Epithelial cell of proximal tubule (primary cell): ENCODE results near the gene DISC1. TPM values are rescaled to one million over a fixed set of nuclear protein-coding genes. Genes with fewer than 3 reads are reported as not detected.

Experiments used
- DNase-seq: peaks from one replicate; pipeline ENCODE4 v3.0.0-alpha.2; 2011; ENCODE audit warnings: low read depth
- H3K4me3 ChIP-seq: 2 replicates; pipeline ENCODE4 v1.5.1; 2011; ENCODE audit warnings: low read depth, mild to moderate bottlenecking, low read length
- total RNA-seq: library from RNA; depleted of rRNA; stranded (reverse); fragments of >200 nt; gene quantifications from 2 replicates; pipeline ENCODE4 v1.2.3, GENCODE V29; 2015
- TF ChIP-seq, protein P1 (sequence below): conservative IDR thresholded peaks from 2 replicates; pipeline ENCODE4 v1.5.1; 2012; ENCODE audit warnings: low read depth, mild to moderate bottlenecking, low read length

The DISC1 gene
- total RNA-seq, 1 donor from 2014 or later, result 3.1 TPM

DNA sequence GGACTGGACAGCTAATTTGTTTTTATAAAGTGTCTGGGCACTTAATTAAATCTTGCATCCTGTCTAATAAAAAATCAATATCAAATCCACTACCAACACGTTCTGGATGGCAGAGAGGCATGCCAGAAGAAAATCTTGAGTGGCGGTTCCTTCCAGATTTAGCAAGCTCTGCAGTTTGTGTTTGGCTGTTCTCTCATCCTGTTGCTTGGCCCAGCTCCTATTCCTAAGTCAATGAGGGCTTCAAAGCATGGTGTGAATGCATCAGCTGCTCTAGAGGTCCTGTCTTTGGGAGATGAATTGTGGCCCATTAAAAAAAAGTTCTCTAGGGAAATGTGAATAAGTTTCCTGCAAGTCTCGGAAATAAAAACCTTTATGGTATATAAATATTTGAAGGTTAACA lies 90.3 kb downstream of the DISC1 start:
- DNase-seq, result no peak
- TF ChIP-seq, protein P1, sequence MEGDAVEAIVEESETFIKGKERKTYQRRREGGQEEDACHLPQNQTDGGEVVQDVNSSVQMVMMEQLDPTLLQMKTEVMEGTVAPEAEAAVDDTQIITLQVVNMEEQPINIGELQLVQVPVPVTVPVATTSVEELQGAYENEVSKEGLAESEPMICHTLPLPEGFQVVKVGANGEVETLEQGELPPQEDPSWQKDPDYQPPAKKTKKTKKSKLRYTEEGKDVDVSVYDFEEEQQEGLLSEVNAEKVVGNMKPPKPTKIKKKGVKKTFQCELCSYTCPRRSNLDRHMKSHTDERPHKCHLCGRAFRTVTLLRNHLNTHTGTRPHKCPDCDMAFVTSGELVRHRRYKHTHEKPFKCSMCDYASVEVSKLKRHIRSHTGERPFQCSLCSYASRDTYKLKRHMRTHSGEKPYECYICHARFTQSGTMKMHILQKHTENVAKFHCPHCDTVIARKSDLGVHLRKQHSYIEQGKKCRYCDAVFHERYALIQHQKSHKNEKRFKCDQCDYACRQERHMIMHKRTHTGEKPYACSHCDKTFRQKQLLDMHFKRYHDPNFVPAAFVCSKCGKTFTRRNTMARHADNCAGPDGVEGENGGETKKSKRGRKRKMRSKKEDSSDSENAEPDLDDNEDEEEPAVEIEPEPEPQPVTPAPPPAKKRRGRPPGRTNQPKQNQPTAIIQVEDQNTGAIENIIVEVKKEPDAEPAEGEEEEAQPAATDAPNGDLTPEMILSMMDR, result no peak
- no peak overlapping the region for H3K4me3 ChIP-seq

DNA sequence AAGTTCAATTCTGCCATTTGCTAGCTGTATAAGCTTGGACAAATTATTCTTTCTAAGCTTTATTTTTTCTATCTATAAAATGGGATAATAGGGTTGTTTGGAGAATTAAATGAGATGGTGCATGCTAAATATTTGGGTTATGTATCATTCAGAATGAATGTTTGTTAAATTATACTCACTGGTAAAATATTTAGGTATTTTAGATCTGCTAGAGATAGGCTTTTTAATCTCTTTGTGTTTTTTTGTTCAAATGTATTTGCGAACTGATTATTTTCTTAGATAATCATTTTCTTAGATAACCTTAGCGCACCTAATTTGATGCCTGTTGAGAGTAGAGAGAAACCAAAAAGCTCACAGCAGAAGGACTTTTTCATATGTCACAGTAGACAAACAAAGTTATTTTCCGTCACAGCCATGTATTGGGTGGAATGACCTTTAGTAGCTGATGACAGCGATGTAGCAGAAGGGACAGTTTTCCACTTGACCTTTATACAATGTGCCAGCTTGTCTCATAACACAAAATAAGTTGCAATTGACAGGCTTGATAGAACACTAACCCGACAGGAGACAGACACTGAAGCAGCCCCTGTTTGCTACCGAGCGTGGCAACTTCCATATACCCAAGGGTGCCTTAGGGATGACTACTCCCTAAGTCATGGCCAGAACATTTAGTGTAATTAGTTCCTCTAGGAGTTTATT lies 93.0 kb downstream of the DISC1 start:
- DNase-seq, result no peak
- TF ChIP-seq, protein P1, result no peak
- H3K4me3 ChIP-seq, result no peak overlapping the region

DNA sequence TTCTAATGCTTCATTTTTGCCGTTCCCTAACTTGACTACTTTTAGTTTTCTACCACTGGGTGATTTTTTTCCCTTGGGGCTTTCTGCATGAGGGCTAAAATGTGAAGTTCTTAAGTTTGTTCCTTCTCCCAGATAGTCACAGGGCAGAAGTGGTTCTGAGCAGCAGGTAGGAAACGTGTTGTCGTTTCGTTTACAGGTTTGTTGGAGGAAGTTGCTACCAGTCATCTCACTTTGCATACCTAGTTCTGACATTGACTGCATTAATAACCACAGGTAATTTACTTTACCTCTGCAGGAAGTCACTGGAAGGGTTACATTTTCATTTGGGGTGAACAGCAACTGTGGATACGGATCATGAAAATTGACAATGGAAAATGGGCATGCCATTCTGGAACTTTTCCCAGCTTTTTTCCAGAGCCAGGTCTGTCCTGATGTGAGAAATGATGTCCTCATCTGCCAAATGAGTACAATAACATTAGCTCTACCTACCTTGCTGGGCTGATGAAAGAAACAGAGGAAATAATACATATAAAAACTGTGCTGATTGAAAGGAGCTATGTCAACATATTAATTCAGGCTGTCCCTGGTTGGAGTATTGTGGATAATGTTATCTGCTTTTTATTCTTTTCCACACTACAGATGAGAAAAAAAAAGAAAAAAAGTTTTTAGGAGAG lies 94.2 kb downstream of the DISC1 start:
- no peak overlapping the region for H3K4me3 ChIP-seq
- TF ChIP-seq, protein P1, result no peak
- DNase-seq, result no peak

DNA sequence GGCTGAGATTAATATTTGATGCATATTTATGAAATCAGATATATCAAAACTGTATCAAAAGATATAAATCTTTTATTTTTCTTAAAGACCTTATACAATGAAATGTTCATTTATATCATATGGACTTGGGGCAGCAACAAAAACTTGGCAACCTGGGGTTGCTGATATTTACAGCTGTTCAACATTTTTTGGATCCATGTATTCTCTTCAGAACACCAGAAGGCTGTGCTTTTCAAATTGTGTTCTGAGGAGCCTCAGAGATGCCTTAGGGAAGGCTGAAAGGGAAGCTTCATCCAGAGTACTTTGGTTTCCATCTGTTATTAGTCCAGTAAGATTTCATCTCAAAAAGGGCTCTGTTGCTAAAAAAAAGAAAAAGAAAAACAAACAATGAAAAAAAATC lies 94.8 kb downstream of the DISC1 start:
- no peak for DNase-seq
- TF ChIP-seq, protein P1, result no peak
- H3K4me3 ChIP-seq, result no peak overlapping the region

DNA sequence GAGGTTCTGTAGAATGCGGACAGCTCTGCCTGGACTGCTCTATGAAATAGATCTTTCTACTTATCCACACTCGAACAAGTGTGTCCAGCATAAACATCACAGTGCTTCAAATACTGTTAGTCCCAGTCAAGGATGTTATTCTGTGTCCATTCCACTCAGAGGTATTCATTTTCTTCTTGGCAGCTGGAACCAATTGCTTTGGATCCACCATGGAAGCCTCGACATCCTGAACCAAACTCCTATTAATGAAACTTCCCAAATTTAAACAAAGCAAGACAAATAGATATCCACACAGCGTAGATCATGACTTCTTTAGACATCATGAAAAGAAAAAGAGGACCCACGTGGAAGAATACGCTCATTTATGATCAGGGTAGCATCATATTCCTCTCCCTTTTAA lies 95.8 kb downstream of the DISC1 start:
- no peak overlapping the region for H3K4me3 ChIP-seq
- no peak for DNase-seq
- TF ChIP-seq, protein P1, result no peak

DNA sequence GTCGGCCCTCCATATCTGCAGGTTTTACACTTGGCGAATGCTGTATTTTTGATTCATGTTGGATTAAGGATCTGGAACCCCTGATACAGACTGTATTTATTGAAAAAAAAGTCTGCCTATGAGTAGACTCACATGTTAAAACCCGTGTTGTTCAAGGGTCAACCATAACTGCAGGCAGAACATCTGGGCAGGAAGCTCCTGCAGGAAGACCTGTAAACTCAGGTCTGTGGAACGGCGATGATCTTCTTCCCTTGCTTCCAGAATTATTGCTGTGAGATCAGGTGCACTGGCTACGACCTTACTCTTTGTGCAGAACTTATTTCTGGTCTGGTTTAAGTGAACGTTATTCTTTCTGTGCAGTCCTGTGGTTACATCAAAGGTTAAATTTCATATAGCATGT lies 96.6 kb downstream of the DISC1 start:
- DNase-seq, result no peak
- H3K4me3 ChIP-seq, result no peak overlapping the region
- TF ChIP-seq, protein P1, result no peak

DNA sequence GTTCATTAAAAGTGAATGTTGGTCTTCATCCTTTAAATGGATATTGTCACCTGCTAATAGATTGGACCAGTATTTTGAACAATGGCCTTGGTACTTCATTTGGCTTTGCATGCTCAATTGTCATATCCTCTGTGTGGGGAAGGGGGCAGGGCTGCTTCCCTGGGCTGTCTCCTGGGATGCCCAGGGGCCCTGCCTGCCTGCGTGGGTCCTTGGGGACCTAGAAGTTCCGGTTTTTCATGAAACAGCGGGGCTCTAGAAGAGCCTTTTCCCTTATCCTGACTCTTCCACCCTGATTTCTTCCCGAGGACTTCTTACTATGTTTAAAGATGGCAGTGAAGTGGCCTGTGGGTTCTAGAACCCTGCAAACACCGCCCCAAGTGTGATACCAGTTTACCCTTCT lies 97.5 kb downstream of the DISC1 start:
- TF ChIP-seq, protein P1, result no peak
- H3K4me3 ChIP-seq, result no peak overlapping the region
- DNase-seq, result no peak
